HepG2 (cell line): ENCODE measurements around the gene SLC7A6OS. TPM values are rescaled to one million over a fixed set of nuclear protein-coding genes. Genes with fewer than 3 reads are reported as not detected.

ENCODE experiments used
- ATAC-seq: fragments of 200-7000 bp; cut with Tn5 transposase; 3 replicates; pipeline ENCODE4 v1.9.1; 2020; ENCODE audit warnings: mild to moderate bottlenecking, moderate library complexity
- BruUV-seq: library from RNA; stranded (reverse); fragments of 400-500 nt; replicated peaks from 2 replicates; lab custom pipeline; 2021; lab: Mats Ljungman, UMichigan
- CTCF ChIA-PET: fragments of 300-600 bp; formaldehyde crosslinking; extraction: SDS; loops from one replicate; lab custom pipeline; 2021; ENCODE audit warnings: low total read pairs, inconsistent platforms, low intra/inter-chr PET ratio; lab: Yijun Ruan, JAX
- POLR2A ChIA-PET: fragments of 350-600 bp; sonication (Branson Sonifier 250); formaldehyde crosslinking; loops from one replicate; lab custom pipeline; 2020; ENCODE audit warnings: antibody characterized with exemption, inconsistent platforms; lab: Yijun Ruan, JAX
- DNase-seq: peaks from one replicate; pipeline ENCODE4 v3.0.0-alpha.2; 2015; ENCODE audit warnings: low spot score
- FAIRE-seq: peaks from 3 replicates; lab custom pipeline; 2011; peaks lifted over from hg19 to GRCh38; lab: Jason Lieb, UNC
- H2AFZ ChIP-seq: one replicate; pipeline ENCODE4 v1.6.1; 2011; ENCODE audit warnings: low read length, inconsistent platforms
- H3K27ac ChIP-seq: fragments of 300-600 bp; 3 replicates; pipeline ENCODE4 v1.8.0; 2011; ENCODE audit warnings: mixed run types, mild to moderate bottlenecking, mixed read lengths, low read length, inconsistent platforms; ENCODE audit not compliant: insufficient read depth; ENCODE audit errors: extremely low read length
- H3K27me3 ChIP-seq, 2 experiments: fragments of 200-600 bp in 1 of 2; 2 replicates in 1 of 2; 3 replicates in 1 of 2; pipeline versions ENCODE4 v1.6.0 to v1.8.0; 2011; ENCODE audit warnings: low read length in 2 of 2, mild to moderate bottlenecking in 2 of 2, moderate library complexity in 2 of 2, inconsistent platforms in 1 of 2; ENCODE audit not compliant: insufficient read depth in 2 of 2, control insufficient read depth in 1 of 2
- H3K36me3 ChIP-seq, 2 experiments: fragments of 200-600 bp in 1 of 2; replicated peaks in 1 of 2; 2 replicates in 1 of 2; 3 replicates in 1 of 2; pipeline versions ENCODE4 v1.5.1 to v1.8.0; 2011; ENCODE audit warnings: low read length in 2 of 2, inconsistent platforms in 1 of 2; ENCODE audit not compliant: insufficient read depth in 2 of 2, control insufficient read depth in 1 of 2
- H3K4me1 ChIP-seq: 2 replicates; pipeline ENCODE4 v1.5.1; 2012; ENCODE audit warnings: low read length, inconsistent platforms; ENCODE audit not compliant: insufficient read depth
- H3K4me2 ChIP-seq: 2 replicates; pipeline ENCODE4 v1.6.0; 2011; ENCODE audit warnings: low read depth, low read length, inconsistent platforms
- H3K4me3 ChIP-seq, 3 experiments: fragments of 200-600 bp in 1 of 3; sonication (generic), shearing (Covaris generic) in 1 of 3; replicated peaks in 1 of 3; 2 replicates each; pipeline ENCODE4 v1.5.1; 2011 to 2016; ENCODE audit warnings: low read length in 3 of 3, inconsistent platforms in 2 of 3, low read depth in 2 of 3, mild to moderate bottlenecking in 2 of 3, control low read depth in 1 of 3, mixed read lengths in 1 of 3; ENCODE audit not compliant: insufficient read depth in 1 of 3
- H3K79me2 ChIP-seq: one replicate; pipeline ENCODE4 v1.6.1; 2011; ENCODE audit warnings: low read length, inconsistent platforms; ENCODE audit not compliant: insufficient read depth
- H3K9ac ChIP-seq: 2 replicates; pipeline ENCODE4 v1.6.0; 2011; ENCODE audit warnings: mild to moderate bottlenecking, low read depth, low read length, inconsistent platforms; ENCODE audit not compliant: insufficient read depth
- H3K9me3 ChIP-seq: 2 replicates; pipeline ENCODE4 v1.5.1; 2012; ENCODE audit warnings: mild to moderate bottlenecking, low read length
- H4K20me1 ChIP-seq: 2 replicates; pipeline ENCODE4 v1.6.0; 2011; ENCODE audit warnings: inconsistent platforms, mild to moderate bottlenecking, low read length, moderate library complexity; ENCODE audit not compliant: insufficient read depth
- MAZ ChIP-seq, 2 experiments: sonication (generic) in 1 of 2; formaldehyde crosslinking in 1 of 2; IDR thresholded peaks; 2 replicates each; pipeline versions ENCODE4 v1.5.0 to v1.6.1; 2012 to 2020; ENCODE audit warnings: low read depth in 2 of 2, mild to moderate bottlenecking in 2 of 2, borderline replicate concordance in 1 of 2, improper control_type of control experiment in 1 of 2, low read length in 1 of 2, missing genetic modification reagents in 1 of 2, moderate library complexity in 1 of 2
- MLLT10 ChIP-seq: sonication (generic); formaldehyde crosslinking; IDR thresholded peaks from 2 replicates; pipeline ENCODE4 v1.4.0; 2020; ENCODE audit warnings: missing genetic modification reagents
- POLR2AphosphoS2 ChIP-seq: IDR thresholded peaks from 2 replicates; pipeline ENCODE4 v1.6.1; 2011; ENCODE audit warnings: low read depth, low read length, improper control_type of control experiment
- POLR2AphosphoS5 ChIP-seq: IDR thresholded peaks from 2 replicates; pipeline ENCODE4 v1.6.1; 2012; ENCODE audit warnings: low read depth, low read length
- ZBTB38 ChIP-seq: sonication (generic); formaldehyde crosslinking; IDR thresholded peaks from 2 replicates; pipeline ENCODE4 v1.5.1; 2020; ENCODE audit warnings: mild to moderate bottlenecking, missing genetic modification reagents
- ZNF207 ChIP-seq: fragments of 450-650 bp; IDR thresholded peaks from 2 replicates; pipeline ENCODE4 v1.6.1; 2016; ENCODE audit warnings: antibody characterized with exemption, borderline replicate concordance
- ZNF274 ChIP-seq: sonication (generic); formaldehyde crosslinking; IDR thresholded peaks from 2 replicates; pipeline ENCODE4 v1.5.1; 2020; ENCODE audit warnings: mild to moderate bottlenecking, missing genetic modification reagents
- WGBS: methylation state at CpG from one replicate; pipeline ENCODE4 v1.1.6; 2017; ENCODE audit warnings: low lambda C conversion rate; 5-methylcytosine and 5-hydroxymethylcytosine counted together
- in situ Hi-C: cut with HindIII; loops from 2 replicates; pipeline ENCODE4 v1.10.0; 2017; ENCODE audit warnings: low pct_unique_long_range_greater_than_20kb; ENCODE audit not compliant: extremely low pct_ligation_motif_present
- intact Hi-C: fragments of 100-400 bp; cut with micrococcal nuclease; formaldehyde crosslinking; loops from one replicate; pipeline ENCODE4 v1.10.0; 2022; ENCODE audit not compliant: unreplicated experiment
- polyA plus RNA-seq, 8 experiments: library from polyadenylated mRNA; depleted of rRNA in 3 of 8; stranded (reverse) in 7 of 8; unstranded in 1 of 8; fragments of >200 nt; fragmentation: Illumina TruSeq in 4 of 8; extraction: Trizol in 4 of 8; gene quantifications; 2 replicates each; pipeline versions ENCODE4 v1.2.1 to v1.2.3, GENCODE V29; 2011 to 2016; ENCODE audit warnings: low read depth in 4 of 8, missing spikeins in 1 of 8, mixed read lengths in 1 of 8; ENCODE audit not compliant: insufficient read depth in 1 of 8
- total RNA-seq, 5 experiments: library from RNA; depleted of rRNA; stranded (reverse); fragments of >200 nt; fragmentation: Illumina TruSeq; extraction: Trizol; gene quantifications; 2 replicates each; pipeline ENCODE4 v1.2.3, GENCODE V29; 2016; ENCODE audit warnings: low read depth in 1 of 5
- TF ChIP-seq, protein P1 (sequence below): IDR thresholded peaks from 2 replicates; pipeline ENCODE4 v1.6.1; 2016; ENCODE audit warnings: control low read depth

Gene SLC7A6OS
- total and polyA plus RNA-seq, 2 of the 13 experiments (the other 11 are each of a cell fraction or from before 2014, with no cell fraction given) = 11.2 to 21.5 TPM

DNA sequence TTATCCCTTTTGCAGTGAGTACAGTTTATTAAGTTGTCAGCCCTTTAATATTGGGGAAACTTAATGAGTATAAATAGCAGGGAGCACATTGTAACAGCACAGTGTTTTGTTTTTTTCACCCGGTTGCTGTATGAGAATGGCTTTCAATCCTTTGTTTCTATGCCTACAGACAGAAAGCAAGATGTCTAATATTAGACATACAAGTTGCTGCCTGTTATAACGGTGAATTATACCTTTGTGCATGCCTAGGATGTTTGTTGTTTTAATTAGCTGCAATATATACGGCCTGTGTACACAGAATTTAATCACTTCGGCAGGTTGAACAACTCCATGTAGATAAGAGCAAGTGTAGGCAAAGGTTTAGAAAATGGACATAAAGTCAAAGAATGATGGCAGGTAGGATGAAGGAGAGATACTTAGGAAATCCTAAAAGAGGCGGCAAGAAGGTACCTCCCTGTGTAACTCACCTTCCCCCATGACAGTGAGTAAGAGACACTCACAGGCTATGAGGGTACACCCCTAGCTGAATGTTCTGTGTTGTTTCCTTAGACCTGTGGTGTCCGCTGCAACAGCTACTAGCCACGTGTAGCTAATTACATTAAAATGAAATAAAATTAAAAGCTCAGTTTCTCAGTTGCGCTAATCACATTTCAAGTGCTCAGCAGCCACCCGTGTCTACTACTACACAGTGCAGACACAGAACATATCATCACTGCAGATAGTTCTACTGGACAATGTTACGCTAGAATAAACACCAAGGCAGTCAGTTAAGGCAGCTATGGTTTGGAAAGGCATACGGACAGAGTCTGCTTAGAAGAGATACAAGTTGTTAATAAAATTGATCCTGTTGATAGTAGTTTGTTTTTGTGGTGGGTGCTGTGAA lies 10.9 kb downstream of the SLC7A6OS start:
- no peak overlapping the region for H3K9ac ChIP-seq
- ChIA-PET POLR2A (interaction anchor here (0.9 to 5.9 kb wide), 13 partner anchors 9 to 62 kb away, joined by 3 to 60 read pairs (median 6); partner anchors contain the start of genes PRMT7, SLC7A6 and SLC7A6OS), CTCF (interaction anchor here (1.3 kb wide), 1 partner anchor 38 kb away, joined by 3 read pairs; no protein-coding TSS in a partner anchor)
- H3K27ac ChIP-seq = peak overlapping the region; percentile 28
- no peak; the same call in 2 of the 3 replicates for ATAC-seq
- H3K36me3 ChIP-seq = peaks cover 47 to 94% of the 10 kb centered on the region in 2 experiments
- no peak for FAIRE-seq
- H3K4me3 ChIP-seq = no peak overlapping the region
- no peak overlapping the region for H3K4me2 ChIP-seq
- H2AFZ ChIP-seq = no peak overlapping the region
- WGBS = 94% methylated on average over 11 of the region's 11 CpGs
- TF ChIP-seq ZNF207 (no peak), POLR2AphosphoS2 (peak; percentile 34; the same call in 1 of the 2 replicates), MLLT10 (CRISPR knock-in tag) (no peak), ZBTB38 (no peak), MAZ (IDR thresholded peaks at IDR 0.05; ENCODE audit: borderline replicate concordance, low read depth, low read length) (no peak), MAZ (CRISPR knock-in tag; IDR thresholded peaks at IDR 0.05; ENCODE audit: low read depth) (no peak), ZNF274 (CRISPR knock-in tag) (no peak), POLR2AphosphoS5 (peak; percentile 32)
- TF ChIP-seq, protein P1, sequence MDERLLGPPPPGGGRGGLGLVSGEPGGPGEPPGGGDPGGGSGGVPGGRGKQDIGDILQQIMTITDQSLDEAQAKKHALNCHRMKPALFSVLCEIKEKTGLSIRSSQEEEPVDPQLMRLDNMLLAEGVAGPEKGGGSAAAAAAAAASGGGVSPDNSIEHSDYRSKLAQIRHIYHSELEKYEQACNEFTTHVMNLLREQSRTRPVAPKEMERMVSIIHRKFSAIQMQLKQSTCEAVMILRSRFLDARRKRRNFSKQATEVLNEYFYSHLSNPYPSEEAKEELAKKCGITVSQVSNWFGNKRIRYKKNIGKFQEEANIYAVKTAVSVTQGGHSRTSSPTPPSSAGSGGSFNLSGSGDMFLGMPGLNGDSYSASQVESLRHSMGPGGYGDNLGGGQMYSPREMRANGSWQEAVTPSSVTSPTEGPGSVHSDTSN (CRISPR knock-in tag) = no peak
- H3K9me3 ChIP-seq = no peaks in the 10 kb centered on the region
- H3K27me3 ChIP-seq = no peaks in the 10 kb centered on the region
- in situ Hi-C loops (no loop called here), intact Hi-C loops (loop anchor here (2.0 kb wide), 1 partner anchor 35 kb away; the partner anchor contains the start of gene SLC7A6)
- H3K4me1 ChIP-seq = peaks cover 37% of the 10 kb centered on the region
- BruUV-seq = TSS peak; percentile 28
- no peaks in the 10 kb centered on the region for H3K79me2 ChIP-seq
- H4K20me1 ChIP-seq = 0 out of 2 replicates have a peak, but pooled peaks cover 2% of the 10 kb centered on the region
- DNase-seq = no peak
